ENCODE data around the gene COL27A1. TPM values are rescaled to one million over a fixed set of nuclear protein-coding genes. Genes with fewer than 3 reads are reported as not detected.

The COL27A1 gene
- polyA plus RNA-seq, 1 of the 3 experiments (the other 2 are of a cell fraction): 8.7 TPM

GRCh38 chr9:114278881-114279570 lies 123.7 kb downstream of the COL27A1 start:
- Histone ChIP-seq H3K4me1 (ENCODE audit: control insufficient read depth in 1 of 2, insufficient read depth in 2 of 2, low read depth in 1 of 2, low read length in 1 of 2) (peaks cover 8 to 28% of the 10 kb centered on the region in 2 experiments; a peak in 3 of 4 replicates), H3K27me3 (ENCODE audit: insufficient read depth) (no peaks in the 10 kb centered on the region), H3K9ac (no peak overlapping the region), H3K27ac (ENCODE audit: low read depth in 2 of 2, low read length in 1 of 2) (peak overlapping the region in 1 of 2 experiments; percentile 51; a peak in 2 of 4 replicates), H3K9me3 (no peaks in the 10 kb centered on the region), H2AFZ (ENCODE audit: low read depth) (no peak overlapping the region), H3K36me3 (replicated peaks in 1 of 2; ENCODE audit: control insufficient read depth in 1 of 2, insufficient read depth in 2 of 2, low read length in 1 of 2) (no peaks in the 10 kb centered on the region), H3K4me3 (ENCODE audit: low read depth in 2 of 2, low read length in 1 of 2) (no peak overlapping the region), H3F3A (replicated peaks; ENCODE audit: insufficient read depth) (peaks cover 11% of the 10 kb centered on the region), H3K9me2 (no peaks in the 10 kb centered on the region), H3K4me2 (no peak overlapping the region), H3K79me2 (ENCODE audit: insufficient read depth) (no peaks in the 10 kb centered on the region), H4K20me1 (ENCODE audit: insufficient read depth) (no peaks in the 10 kb centered on the region)
- WGBS (ENCODE audit: low lambda C conversion rate): 64% methylated on average over 14 of the region's 14 CpGs
- ChIA-PET POLR2A (no interaction called here), CTCF (interaction anchor here (1.2 to 4.5 kb wide), 5 partner anchors 9 to 197 kb away, joined by 3 to 33 read pairs (median 9); partner anchors contain the start of gene COL27A1)
- no peak for DNase-seq
- no peak for TF ChIP-seq RXRA (IDR thresholded peaks at IDR 0.05; ENCODE audit: borderline replicate concordance, low read depth)
- TF ChIP-seq TEAD4 (IDR thresholded peaks at IDR 0.05; ENCODE audit: borderline replicate concordance, insufficient read depth): 0 out of 2 replicates have a peak, but pooled peaks have one; percentile 14
- TF ChIP-seq MAX (IDR thresholded peaks at IDR 0.05; ENCODE audit: low read depth): no peak
- TF ChIP-seq RFX5 (IDR thresholded peaks at IDR 0.05; ENCODE audit: low read length): no peak
- no peak for TF ChIP-seq EZH2phosphoT487 (IDR thresholded peaks at IDR 0.05; ENCODE audit: borderline replicate concordance, low read depth)
- TF ChIP-seq RCOR1 (IDR thresholded peaks at IDR 0.05; ENCODE audit: low read length): no peak
- TF ChIP-seq USF2 (IDR thresholded peaks at IDR 0.05; ENCODE audit: borderline replicate concordance, low read depth, low read length): no peak
- TF ChIP-seq ELF1 (IDR thresholded peaks at IDR 0.05): no peak
- no peak for TF ChIP-seq CHD2 (IDR thresholded peaks at IDR 0.05; ENCODE audit: low read length, partially characterized antibody)
- TF ChIP-seq POLR2AphosphoS5 (IDR thresholded peaks at IDR 0.05; ENCODE audit: low read depth, low read length): no peak
- TF ChIP-seq USF1 (IDR thresholded peaks at IDR 0.05; ENCODE audit: borderline replicate concordance, low read depth): no peak
- no peak for TF ChIP-seq NRF1 (IDR thresholded peaks at IDR 0.05; ENCODE audit: low read depth, low read length)
- TF ChIP-seq JUND (IDR thresholded peaks at IDR 0.05): peak; percentile 63
- TF ChIP-seq RAD21 (IDR thresholded peaks at IDR 0.05; ENCODE audit: low read length): no peak
- no peak for TF ChIP-seq FOXM1 (IDR thresholded peaks at IDR 0.05; ENCODE audit: low read depth)
- TF ChIP-seq REST (IDR thresholded peaks at IDR 0.05; ENCODE audit: low read depth, low read length): no peak
- TF ChIP-seq SMC3 (IDR thresholded peaks at IDR 0.05; ENCODE audit: low read depth, low read length): no peak
- TF ChIP-seq MEF2A (IDR thresholded peaks at IDR 0.05; ENCODE audit: borderline replicate concordance, low read depth): no peak
- TF ChIP-seq TCF12 (IDR thresholded peaks at IDR 0.05): peak; percentile 54
- no peak for TF ChIP-seq GATA2 (CRISPR knock-in tag; IDR thresholded peaks at IDR 0.05)
- TF ChIP-seq YY1 (IDR thresholded peaks at IDR 0.05; ENCODE audit: low read depth): peak; percentile 46; the same call in 1 of the 2 replicates
- no peak for TF ChIP-seq TAF1 (IDR thresholded peaks at IDR 0.05; ENCODE audit: borderline replicate concordance, low read depth, low read length)
- TF ChIP-seq IRF3 (IDR thresholded peaks at IDR 0.05; ENCODE audit: low read depth, low read length): no peak
- no peak for TF ChIP-seq FOXJ3 (CRISPR knock-in tag; IDR thresholded peaks at IDR 0.05)
- no peak for TF ChIP-seq SIN3A (IDR thresholded peaks at IDR 0.05; ENCODE audit: borderline replicate concordance, low read depth, low read length)
- no peak for TF ChIP-seq GABPA (IDR thresholded peaks at IDR 0.05; ENCODE audit: low read depth)
- no peak; the same call in 1 of the 2 replicates for TF ChIP-seq NFIC (IDR thresholded peaks at IDR 0.05; ENCODE audit: borderline replicate concordance)
- TF ChIP-seq PBX3 (IDR thresholded peaks at IDR 0.05): peak; percentile 60
